Right ventricle myocardium superior (tissue), 1 donor: ENCODE data around the gene PTPN21. TPM values are rescaled to one million over a fixed set of nuclear protein-coding genes. Genes with fewer than 3 reads are reported as not detected.

Experiments
- ATAC-seq: fragments of 200-7000 bp; cut with Tn5 transposase; one replicate; pipeline ENCODE4 v1.9.1; 2020; ENCODE audit warnings: mild to moderate bottlenecking; ENCODE audit not compliant: poor library complexity
- DNase-seq: peaks from one replicate; pipeline ENCODE4 v3.0.0-alpha.2; 2020
- intact Hi-C: fragments of 100-400 bp; cut with DNase I; formaldehyde crosslinking; loops from one replicate; pipeline ENCODE4 v1.11.2; 2022
- total RNA-seq: library from RNA; stranded (reverse); fragmentation: NEBNext Ultra II Directional; extraction: Animal tissue kit (Norgen Biotek cat#: 25700); gene quantifications from one replicate; pipeline ENCODE4 v1.2.1, GENCODE V29; 2021
- donor health status: DM: no; HTN: yes; CAD: no; lungs with severe emphysema.

PTPN21 gene
- total RNA-seq, 1 donor from 2014 or later, result 32.2 TPM

GRCh38 chr14:88481059-88481458 is 73.7 kb downstream of the PTPN21 start:
- no peak for ATAC-seq

GRCh38 chr14:88479574-88479987 is 75.2 kb downstream of the PTPN21 start:
- DNase-seq, result no peak
- no peak for ATAC-seq
- intact Hi-C loops, result no loop called here

More at GRCh38 chr14:88481059-88481458, 73.7 kb downstream of the PTPN21 start:
- DNase-seq, result no peak
- intact Hi-C loops, result no loop called here

GRCh38 chr14:88478931-88479330 is 75.9 kb downstream of the PTPN21 start:
- DNase-seq, result no peak
- ATAC-seq, result no peak
- intact Hi-C loops, result no loop called here

- intact Hi-C loops, result no loop called here
- peak; percentile 70 for ATAC-seq
- DNase-seq, result no peak
Measured at GRCh38 chr14:88477513-88478250, 77.1 kb downstream of the PTPN21 start.

- no peak for ATAC-seq
- intact Hi-C loops, result no loop called here
- no peak for DNase-seq
Measured at GRCh38 chr14:88476825-88477224, 78.0 kb downstream of the PTPN21 start.

GRCh38 chr14:88476214-88476774 is 78.5 kb downstream of the PTPN21 start:
- ATAC-seq, result no peak
- intact Hi-C loops, result no loop called here

GRCh38 chr14:88473791-88474190 is 81.0 kb downstream of the PTPN21 start:
- ATAC-seq (no peak), DNase-seq (no peak)
- intact Hi-C loops, result no loop called here

More at GRCh38 chr14:88476214-88476774, 78.5 kb downstream of the PTPN21 start:
- no peak for DNase-seq

- ATAC-seq (peak; percentile 56), DNase-seq (no peak)
- intact Hi-C loops, result no loop called here
Measured at GRCh38 chr14:88470542-88471440, 84.0 kb downstream of the PTPN21 start.

GRCh38 chr14:88468406-88468805 is 86.4 kb downstream of the PTPN21 start:
- DNase-seq (no peak), ATAC-seq (no peak)
- intact Hi-C loops, result no loop called here

- ATAC-seq (no peak), DNase-seq (no peak)
- intact Hi-C loops, result no loop called here
Measured at GRCh38 chr14:88463318-88463717, 91.5 kb downstream of the PTPN21 start.

GRCh38 chr14:88454886-88455285 is 99.9 kb downstream of the PTPN21 start:
- intact Hi-C loops, result no loop called here
- DNase-seq, result no peak
- no peak for ATAC-seq

- no peak for ATAC-seq
- intact Hi-C loops, result no loop called here
- DNase-seq, result no peak
Measured at GRCh38 chr14:88452231-88452630, 102.6 kb downstream of the PTPN21 start.

GRCh38 chr14:88439088-88439487 is 115.7 kb downstream of the PTPN21 start:
- intact Hi-C loops, result no loop called here
- no peak for DNase-seq
- ATAC-seq, result no peak

GRCh38 chr14:88437658-88438057 is 117.1 kb downstream of the PTPN21 start:
- intact Hi-C loops, result no loop called here
- DNase-seq (no peak), ATAC-seq (no peak)

- no peak for DNase-seq
- ATAC-seq, result no peak
- intact Hi-C loops, result no loop called here
Measured at GRCh38 chr14:88430976-88431375, 123.8 kb downstream of the PTPN21 start.

- DNase-seq (no peak), ATAC-seq (no peak)
- intact Hi-C loops, result no loop called here
Measured at GRCh38 chr14:88426271-88426670, 128.5 kb downstream of the PTPN21 start.

GRCh38 chr14:88424573-88424972 is 130.2 kb downstream of the PTPN21 start:
- ATAC-seq, result no peak
- no peak for DNase-seq
- intact Hi-C loops, result no loop called here

- DNase-seq (no peak), ATAC-seq (no peak)
- intact Hi-C loops, result no loop called here
Measured at GRCh38 chr14:88422919-88423650, 131.7 kb downstream of the PTPN21 start.

- intact Hi-C loops, result no loop called here
- no peak for DNase-seq
- ATAC-seq, result peak; percentile 53
Measured at GRCh38 chr14:88422047-88422446, 132.8 kb downstream of the PTPN21 start.
